H1 (cell line): ENCODE results near the gene GARNL3. TPM values are rescaled to one million over a fixed set of nuclear protein-coding genes. Genes with fewer than 3 reads are reported as not detected.

Experiments used
- CTCF ChIA-PET: fragments of 300-600 bp; sonication (Branson Sonifier 250); formaldehyde crosslinking; loops from one replicate; lab custom pipeline; 2021; ENCODE audit not compliant: partially characterized antibody; lab: Charles Lee
- POLR2A ChIA-PET: fragments of 300-600 bp; sonication (Branson Sonifier 250); formaldehyde crosslinking; loops from one replicate; lab custom pipeline; 2021; ENCODE audit warnings: inconsistent platforms; ENCODE audit not compliant: partially characterized antibody; lab: Charles Lee
- DNase-seq, 2 experiments: peaks; one replicate each; pipeline versions ENCODE4 v3.0.0 to v3.0.0-alpha.2; 2010 to 2022; ENCODE audit warnings: low spot score in 2 of 2, low read depth in 1 of 2, mixed read lengths in 1 of 2
- FAIRE-seq: peaks from 2 replicates; lab custom pipeline; 2011; peaks lifted over from hg19 to GRCh38; lab: Jason Lieb, UNC
- H2AFZ ChIP-seq: 2 replicates; pipeline ENCODE4 v1.8.1; 2012; ENCODE audit warnings: low read length, inconsistent platforms
- H2AK5ac ChIP-seq: 2 replicates; pipeline ENCODE4 v1.6.1; 2013; ENCODE audit warnings: low read depth, low read length
- H2BK120ac ChIP-seq: replicated peaks from 2 replicates; pipeline ENCODE3; 2013; ENCODE audit warnings: low read depth, low read length, inconsistent platforms
- H2BK12ac ChIP-seq: 2 replicates; pipeline ENCODE4 v1.6.1; 2013; ENCODE audit warnings: low read depth, low read length
- H2BK15ac ChIP-seq: 2 replicates; pipeline ENCODE4 v1.6.1; 2013; ENCODE audit warnings: low read length
- H2BK20ac ChIP-seq: 2 replicates; pipeline ENCODE4 v1.6.1; 2013; ENCODE audit warnings: low read length
- H2BK5ac ChIP-seq: 2 replicates; pipeline ENCODE4 v1.6.1; 2013; ENCODE audit warnings: low read depth, low read length
- H3K14ac ChIP-seq: 2 replicates; pipeline ENCODE4 v1.6.1; 2013; ENCODE audit warnings: inconsistent platforms; ENCODE audit not compliant: insufficient read length
- H3K18ac ChIP-seq: 2 replicates; pipeline ENCODE4 v1.6.1; 2013; ENCODE audit warnings: low read length; ENCODE audit errors: extremely low read depth
- H3K23ac ChIP-seq: 2 replicates; pipeline ENCODE4 v1.6.1; 2013; ENCODE audit warnings: inconsistent platforms; ENCODE audit not compliant: insufficient read length
- H3K23me2 ChIP-seq: 2 replicates; pipeline ENCODE4 v1.6.1; 2013; ENCODE audit warnings: low read depth, low read length
- H3K27ac ChIP-seq: 2 replicates; pipeline ENCODE4 v1.6.1; 2011; ENCODE audit warnings: low read depth, low read length, inconsistent platforms
- H3K27me3 ChIP-seq, 4 experiments: replicated peaks in 1 of 4; 1 replicate in 1 of 4; 2 replicates in 3 of 4; pipeline versions ENCODE4 v1.6.1 to v1.8.1; 2011 to 2013; ENCODE audit warnings: low read length in 3 of 4, mild to moderate bottlenecking in 3 of 4, inconsistent platforms in 2 of 4, mixed read lengths in 2 of 4, moderate library complexity in 1 of 4; ENCODE audit not compliant: control insufficient read depth in 3 of 4, insufficient read depth in 3 of 4; ENCODE audit errors: extremely low read depth in 1 of 4
- H3K36me3 ChIP-seq, 4 experiments: 2 replicates each; pipeline versions ENCODE4 v1.6.1 to v1.8.1; 2011 to 2013; ENCODE audit warnings: mild to moderate bottlenecking in 4 of 4, low read length in 3 of 4, moderate library complexity in 2 of 4, control low read depth in 1 of 4, inconsistent platforms in 1 of 4; ENCODE audit not compliant: insufficient read depth in 4 of 4, control insufficient read depth in 2 of 4
- H3K4ac ChIP-seq: replicated peaks from 2 replicates; pipeline ENCODE3; 2013; ENCODE audit warnings: low read length, low read depth, mixed read lengths, inconsistent platforms; ENCODE audit not compliant: insufficient read length
- H3K4me1 ChIP-seq, 4 experiments: replicated peaks in 1 of 4; 1 replicate in 1 of 4; 2 replicates in 3 of 4; pipeline versions ENCODE4 v1.6.1 to v1.8.1; 2011 to 2013; ENCODE audit warnings: low read length in 3 of 4, inconsistent platforms in 2 of 4, mixed read lengths in 1 of 4; ENCODE audit not compliant: insufficient read depth in 4 of 4, control insufficient read depth in 3 of 4
- H3K4me2 ChIP-seq, 2 experiments: 2 replicates each; pipeline versions ENCODE4 v1.6.1 to v1.8.1; 2011 to 2013; ENCODE audit warnings: low read depth in 2 of 2, low read length in 2 of 2, control low read depth in 1 of 2, inconsistent platforms in 1 of 2, mild to moderate bottlenecking in 1 of 2; ENCODE audit not compliant: insufficient read depth in 1 of 2
- H3K4me3 ChIP-seq, 4 experiments: fragments of 200-600, 300-600 bp in 1 of 4; sonication (generic), shearing (Covaris generic), sonication (Bioruptor Twin) in 1 of 4; 2 replicates each; pipeline versions ENCODE4 v1.5.1 to v1.8.1; 2011 to 2016; ENCODE audit warnings: low read length in 4 of 4, low read depth in 3 of 4, control low read depth in 2 of 4, inconsistent platforms in 2 of 4, mild to moderate bottlenecking in 2 of 4, mixed read lengths in 1 of 4, moderate library complexity in 1 of 4; ENCODE audit not compliant: insufficient read depth in 2 of 4; ENCODE audit errors: extremely low read depth in 1 of 4
- H3K56ac ChIP-seq: replicated peaks from 2 replicates; pipeline ENCODE3; 2013; ENCODE audit warnings: low read depth, mild to moderate bottlenecking, mixed read lengths, low read length, inconsistent platforms; ENCODE audit not compliant: insufficient read length
- H3K79me1 ChIP-seq: 2 replicates; pipeline ENCODE4 v1.6.1; 2013; ENCODE audit warnings: low read depth, low read length, control low read depth
- H3K79me2 ChIP-seq, 2 experiments: 2 replicates each; pipeline versions ENCODE4 v1.6.1 to v1.8.1; 2012 to 2013; ENCODE audit warnings: low read length in 2 of 2, mild to moderate bottlenecking in 2 of 2, inconsistent platforms in 1 of 2; ENCODE audit not compliant: insufficient read depth in 2 of 2, control insufficient read depth in 1 of 2
- H3K9ac ChIP-seq, 4 experiments: replicated peaks in 1 of 4; 1 replicate in 1 of 4; 2 replicates in 3 of 4; pipeline versions ENCODE4 v1.6.1 to v1.8.1; 2011 to 2013; ENCODE audit warnings: low read depth in 3 of 4, low read length in 3 of 4, control low read depth in 2 of 4, mild to moderate bottlenecking in 2 of 4, moderate library complexity in 2 of 4, inconsistent platforms in 1 of 4; ENCODE audit errors: extremely low read depth in 1 of 4
- H3K9me3 ChIP-seq, 2 experiments: 2 replicates each; pipeline versions ENCODE4 v1.6.1 to v1.8.1; 2012 to 2013; ENCODE audit warnings: mild to moderate bottlenecking in 2 of 2, moderate library complexity in 2 of 2, control low read depth in 1 of 2, inconsistent platforms in 1 of 2, low read depth in 1 of 2, low read length in 1 of 2, mixed read lengths in 1 of 2; ENCODE audit not compliant: insufficient read depth in 2 of 2
- H4K20me1 ChIP-seq, 2 experiments: replicated peaks in 1 of 2; 2 replicates each; pipeline versions ENCODE3 to v1.8.1; 2011 to 2013; ENCODE audit warnings: inconsistent platforms in 2 of 2, low read length in 2 of 2, mild to moderate bottlenecking in 1 of 2; ENCODE audit not compliant: insufficient read depth in 2 of 2, control insufficient read depth in 1 of 2
- H4K5ac ChIP-seq: 2 replicates; pipeline ENCODE4 v1.6.1; 2013; ENCODE audit warnings: low read length, low read depth, mixed read lengths, inconsistent platforms; ENCODE audit not compliant: insufficient read length
- H4K8ac ChIP-seq: 2 replicates; pipeline ENCODE4 v1.8.0; 2013; ENCODE audit warnings: mild to moderate bottlenecking, moderate library complexity, low read length, inconsistent platforms; ENCODE audit not compliant: insufficient read depth; ENCODE audit errors: extremely low read depth
- H4K91ac ChIP-seq: replicated peaks from 2 replicates; pipeline ENCODE3; 2013; ENCODE audit warnings: low read length, mixed read lengths, inconsistent platforms; ENCODE audit not compliant: insufficient read length
- BCL11A ChIP-seq, 2 experiments: IDR thresholded peaks; one replicate each; pipeline ENCODE4 v1.6.1; 2011; ENCODE audit warnings: low read depth in 2 of 2, low read length in 2 of 2, mild to moderate bottlenecking in 2 of 2
- CBX5 ChIP-seq: fragments of 300-800, 300-1000 bp; sonication (generic); IDR thresholded peaks from 2 replicates; pipeline ENCODE4 v1.7.1; 2016; ENCODE audit warnings: antibody characterized with exemption, low read length, low read depth
- CHD1 ChIP-seq: IDR thresholded peaks from 2 replicates; pipeline ENCODE4 v1.6.1; 2012; ENCODE audit warnings: low read depth, low read length, improper control_type of control experiment
- HDAC2 ChIP-seq, 2 experiments: fragments of 300-600 bp in 1 of 2; sonication (generic) in 1 of 2; IDR thresholded peaks; 2 replicates each; pipeline ENCODE4 v1.6.1; 2011 to 2012; ENCODE audit warnings: low read depth in 2 of 2, low read length in 2 of 2, mild to moderate bottlenecking in 2 of 2, moderate library complexity in 2 of 2, borderline replicate concordance in 1 of 2, inconsistent platforms in 1 of 2
- MAFK ChIP-seq: IDR thresholded peaks from 2 replicates; pipeline ENCODE4 v1.6.1; 2012; ENCODE audit warnings: low read depth, mild to moderate bottlenecking, improper control_type of control experiment, low read length
- MAX ChIP-seq: IDR thresholded peaks from 2 replicates; pipeline ENCODE4 v1.6.1; 2012; ENCODE audit warnings: inconsistent platforms
- POU5F1 ChIP-seq: IDR thresholded peaks from 2 replicates; pipeline ENCODE4 v1.6.1; 2011; ENCODE audit warnings: low read depth, mild to moderate bottlenecking, low read length, moderate library complexity
- RAD21 ChIP-seq, 2 experiments: IDR thresholded peaks in 1 of 2; conservative IDR thresholded peaks in 1 of 2; 2 replicates each; pipeline ENCODE4 v1.6.1; 2011; ENCODE audit warnings: low read depth in 2 of 2, low read length in 2 of 2, improper control_type of control experiment in 1 of 2, inconsistent platforms in 1 of 2, mild to moderate bottlenecking in 1 of 2, moderate library complexity in 1 of 2
- RBBP5 ChIP-seq: IDR thresholded peaks from 2 replicates; pipeline ENCODE4 v1.7.1; 2012; ENCODE audit warnings: low read depth, mild to moderate bottlenecking, inconsistent platforms, low read length, moderate library complexity, borderline replicate concordance
- SIN3A ChIP-seq, 2 experiments: IDR thresholded peaks in 1 of 2; conservative IDR thresholded peaks in 1 of 2; 2 replicates each; pipeline ENCODE4 v1.6.1; 2011 to 2012; ENCODE audit warnings: low read length in 2 of 2, improper control_type of control experiment in 1 of 2, low read depth in 1 of 2, mild to moderate bottlenecking in 1 of 2
- SIX5 ChIP-seq: IDR thresholded peaks from 2 replicates; pipeline ENCODE4 v1.6.1; 2011; ENCODE audit warnings: mild to moderate bottlenecking, low read depth, low read length
- SRF ChIP-seq: IDR thresholded peaks from 2 replicates; pipeline ENCODE4 v1.6.1; 2011; ENCODE audit warnings: mild to moderate bottlenecking, low read depth, low read length, moderate library complexity
- WGBS, 2 experiments: shearing (Covaris generic) in 1 of 2; methylation state at CpG; one replicate each; pipeline versions ENCODE4 v1.1.6 to v1.1.7; 2013 to 2015; ENCODE audit warnings: low lambda C conversion rate in 2 of 2, mixed read lengths in 2 of 2, inconsistent platforms in 1 of 2, low coverage in 1 of 2, missing lambda C conversion rate in 1 of 2; ENCODE audit not compliant: insufficient replicate concordance in 2 of 2, insufficient coverage in 1 of 2, insufficient read length in 1 of 2; ENCODE audit errors: extremely low coverage in 1 of 2, missing lambda C conversion rate in 1 of 2; 5-methylcytosine and 5-hydroxymethylcytosine counted together
- polyA plus RNA-seq, 7 experiments: library from polyadenylated mRNA; depleted of rRNA in 3 of 7; stranded (reverse) in 5 of 7; unstranded in 2 of 7; fragments of >200 nt in 5 of 7; fragments of 200-250 nt in 2 of 7; gene quantifications; 1 replicate in 5 of 7; 2 replicates in 1 of 7; 4 replicates in 1 of 7; pipeline versions ENCODE4 v1.2.1 to v1.2.3, GENCODE V29; 2011 to 2013; ENCODE audit warnings: missing spikeins in 2 of 7, mixed read lengths in 2 of 7
- total RNA-seq: library from RNA; stranded (reverse); fragmentation: NEBNext Ultra II Directional; extraction: Animal tissue kit (Norgen Biotek cat#: 25700); gene quantifications from 2 replicates; pipeline ENCODE4 v1.2.1, GENCODE V29; 2021

GARNL3 gene
- total and polyA plus RNA-seq, 2 of the 8 experiments (the other 6 are each of a cell fraction or from before 2014, with no cell fraction given): 6.5 to 18.3 TPM

GRCh38 chr9:127353882-127354281 lies 89.3 kb downstream of the GARNL3 start:
- FAIRE-seq: peak; percentile 89
- Histone ChIP-seq H3K4me1 (peaks cover 7 to 25% (median 15%) of the 10 kb centered on the region in 4 experiments), H3K9me3 (no peaks in the 10 kb centered on the region), H2BK15ac (no peak overlapping the region), H2AFZ (no peak overlapping the region; the same call in 1 of the 2 replicates), H2BK12ac (peak overlapping the region; percentile 70; the same call in 1 of the 2 replicates), H3K79me2 (no peaks in the 10 kb centered on the region), H3K27me3 (no peaks in the 10 kb centered on the region), H4K8ac (no peak overlapping the region), H2BK120ac (no peak overlapping the region), H4K5ac (no peak overlapping the region), H4K20me1 (no peaks in the 10 kb centered on the region), H3K9ac (no peak overlapping the region), H3K18ac (no peak overlapping the region), H3K4me3 (peak overlapping the region in 1 of 4 experiments; percentile 20; a peak in 1 of 8 replicates), H3K4me2 (peak overlapping the region; percentile 48 to 54), H2AK5ac (no peak overlapping the region), H3K4ac (no peak overlapping the region), H3K36me3 (peaks cover 0 to 7% (median 0%) of the 10 kb centered on the region in 4 experiments; a peak in 2 of 8 replicates), H3K56ac (no peak overlapping the region), H2BK20ac (peak overlapping the region; percentile 66; the same call in 1 of the 2 replicates), H3K14ac (no peak overlapping the region), H3K27ac (peak overlapping the region; percentile 65), H3K79me1 (no peaks in the 10 kb centered on the region), H4K91ac (no peak overlapping the region), H3K23ac (no peak overlapping the region), H3K23me2 (no peaks in the 10 kb centered on the region), H2BK5ac (peak overlapping the region; percentile 22; the same call in 1 of the 2 replicates)
- ChIA-PET POLR2A (interaction anchor here (0.8 to 4.0 kb wide), 5 partner anchors 16 to 97 kb away, joined by 3 to 15 read pairs (median 4); partner anchors contain the start of genes LRSAM1, RPL12 and ZNF79), CTCF (interaction anchor here (0.6 to 1.9 kb wide), 3 partner anchors 16 to 39 kb away, joined by 3 to 4 read pairs (median 3); no protein-coding TSS in a partner anchor)
- DNase-seq: peak; percentile 53 to 63
- 8% methylated on average over 5 of the region's 5 CpGs; no CpG with 5 or more reads in 1 of the 2 experiments for whole genome bisulfite sequencing, 2 experiments
- TF ChIP-seq BCL11A (IDR thresholded peaks at IDR 0.05; ENCODE audit: low read depth in 2 of 2, low read length in 2 of 2) (no peak), MAX (peak; percentile 62), SIX5 (no peak), CBX5 (no peak), RAD21 (IDR thresholded peaks at IDR 0.05 in 1 of 2, conservative IDR thresholded peaks at IDR 0.05 in 1 of 2; ENCODE audit: low read depth in 2 of 2, low read length in 2 of 2) (peak in 1 of 2 experiments; percentile 14; a peak in 2 of 4 replicates), SRF (no peak), CHD1 (no peak), MAFK (peak; percentile 16; the same call in 1 of the 2 replicates), RBBP5 (no peak), HDAC2 (IDR thresholded peaks at IDR 0.05; ENCODE audit: borderline replicate concordance in 1 of 2, low read depth in 2 of 2, low read length in 2 of 2) (0 out of 4 replicates have a peak, but pooled peaks of 1 of the 2 experiments have one; percentile 35), SIN3A (conservative IDR thresholded peaks at IDR 0.05 in 1 of 2, IDR thresholded peaks at IDR 0.05 in 1 of 2; ENCODE audit: low read depth in 1 of 2, low read length in 2 of 2) (peak in 1 of 2 experiments; percentile 85; a peak in 2 of 4 replicates), POU5F1 (no peak)
